Activated naive CD8-positive, alpha-beta T cell treated with anti-CD3 and anti-CD28 coated beads, Interleukin-2, amount 50 U/mL, for 24 hours (primary cell): Measurements from ENCODE around the gene DAB2IP.
"Not testable (repeated sequence)": the region's sequence is repeated elsewhere in the genome, so short reads cannot be mapped to it uniquely, and the experiment has no call there.

Source experiments
- ATAC-seq: fragments of 150-1000 bp; cut with Tn5 transposase; one replicate; pipeline ENCODE4 v1.10.0; 2021
- DNase-seq: peaks from one replicate; pipeline ENCODE4 v3.0.0; 2021
- H3K27ac Mint-ChIP-seq: one replicate; pipeline ENCODE4 v1.8.0; 2021; ENCODE audit warnings: mild to moderate bottlenecking, mixed read lengths
- H3K27me3 Mint-ChIP-seq: one replicate; pipeline ENCODE4 v1.8.0; 2021; ENCODE audit warnings: mixed read lengths
- H3K36me3 Mint-ChIP-seq: one replicate; pipeline ENCODE4 v1.8.0; 2021; ENCODE audit warnings: low read depth, mixed read lengths
- H3K4me1 Mint-ChIP-seq: one replicate; pipeline ENCODE4 v1.8.0; 2021; ENCODE audit warnings: mixed read lengths
- H3K4me3 Mint-ChIP-seq: one replicate; pipeline ENCODE4 v1.8.0; 2021; ENCODE audit warnings: mild to moderate bottlenecking, moderate library complexity, mixed read lengths
- H3K9me3 Mint-ChIP-seq: one replicate; pipeline ENCODE4 v1.8.0; 2021; ENCODE audit warnings: mixed read lengths

DAB2IP gene

GRCh38 chr9:121786543-121786948 lies 135.1 kb downstream of the DAB2IP start:
- H3K36me3 Mint-ChIP-seq: no peaks in the 10 kb centered on the region
- ATAC-seq (no peak), DNase-seq (no peak)
- peaks cover 1% of the 10 kb centered on the region for H3K4me1 Mint-ChIP-seq
- H3K27me3 Mint-ChIP-seq: peaks cover 8% of the 10 kb centered on the region
- no peak overlapping the region for H3K4me3 Mint-ChIP-seq
- no peak overlapping the region for H3K27ac Mint-ChIP-seq
- no peaks in the 10 kb centered on the region for H3K9me3 Mint-ChIP-seq

GRCh38 chr9:121786998-121787422 lies 135.6 kb downstream of the DAB2IP start:
- no peak overlapping the region for H3K4me3 Mint-ChIP-seq
- H3K27me3 Mint-ChIP-seq: peaks cover 8% of the 10 kb centered on the region

GRCh38 chr9:121788686-121789366 lies 137.4 kb downstream of the DAB2IP start:
- no peak overlapping the region for H3K27ac Mint-ChIP-seq
- no peaks in the 10 kb centered on the region for H3K9me3 Mint-ChIP-seq
- peaks cover 1% of the 10 kb centered on the region for H3K4me1 Mint-ChIP-seq
- no peak overlapping the region for H3K4me3 Mint-ChIP-seq
- peaks cover 8% of the 10 kb centered on the region for H3K27me3 Mint-ChIP-seq
- H3K36me3 Mint-ChIP-seq: no peaks in the 10 kb centered on the region
- no peak for ATAC-seq
- no peak for DNase-seq

More at GRCh38 chr9:121786998-121787422, 135.6 kb downstream of the DAB2IP start:
- DNase-seq (no peak), ATAC-seq (no peak)
- Mint-ChIP-seq H3K9me3 (no peaks in the 10 kb centered on the region), H3K4me1 (peaks cover 1% of the 10 kb centered on the region), H3K36me3 (no peaks in the 10 kb centered on the region), H3K27ac (no peak overlapping the region)

- ATAC-seq: no peak
- peaks cover 8% of the 10 kb centered on the region for H3K27me3 Mint-ChIP-seq
- no peak overlapping the region for H3K27ac Mint-ChIP-seq
- DNase-seq: no peak
- no peak overlapping the region for H3K4me3 Mint-ChIP-seq
- no peaks in the 10 kb centered on the region for H3K4me1 Mint-ChIP-seq
- H3K9me3 Mint-ChIP-seq: no peaks in the 10 kb centered on the region
- H3K36me3 Mint-ChIP-seq: no peaks in the 10 kb centered on the region
These were observed 139.4 kb downstream of the DAB2IP start for GRCh38 chr9:121790841-121791240.

- H3K9me3 Mint-ChIP-seq, H3K4me3 Mint-ChIP-seq, H3K27me3 Mint-ChIP-seq, H3K36me3 Mint-ChIP-seq, DNase-seq, H3K4me1 Mint-ChIP-seq, H3K27ac Mint-ChIP-seq, ATAC-seq: not testable (repeated sequence)
These were observed 141.0 kb downstream of the DAB2IP start for GRCh38 chr9:121792476-121792875.

GRCh38 chr9:121794334-121794733 lies 142.9 kb downstream of the DAB2IP start:
- not testable (repeated sequence) for H3K36me3 Mint-ChIP-seq, H3K4me1 Mint-ChIP-seq, ATAC-seq, H3K9me3 Mint-ChIP-seq, H3K27ac Mint-ChIP-seq, H3K4me3 Mint-ChIP-seq, H3K27me3 Mint-ChIP-seq, DNase-seq

GRCh38 chr9:121797081-121797480 lies 145.6 kb downstream of the DAB2IP start:
- H3K27ac Mint-ChIP-seq: no peak overlapping the region
- H3K9me3 Mint-ChIP-seq: no peaks in the 10 kb centered on the region
- H3K4me3 Mint-ChIP-seq: no peak overlapping the region
- no peaks in the 10 kb centered on the region for H3K4me1 Mint-ChIP-seq
- DNase-seq: no peak
- H3K36me3 Mint-ChIP-seq: no peaks in the 10 kb centered on the region
- H3K27me3 Mint-ChIP-seq: peaks cover 8% of the 10 kb centered on the region
- ATAC-seq: no peak

GRCh38 chr9:121798941-121799340 lies 147.5 kb downstream of the DAB2IP start:
- no peak for DNase-seq
- Mint-ChIP-seq H3K36me3 (no peaks in the 10 kb centered on the region), H3K9me3 (peaks cover under 1% of the 10 kb centered on the region), H3K4me3 (no peak overlapping the region), H3K27me3 (peaks cover 9% of the 10 kb centered on the region), H3K4me1 (no peaks in the 10 kb centered on the region), H3K27ac (no peak overlapping the region)
- ATAC-seq: no peak

GRCh38 chr9:121800376-121800775 lies 148.9 kb downstream of the DAB2IP start:
- peaks cover 1% of the 10 kb centered on the region for H3K36me3 Mint-ChIP-seq
- H3K4me3 Mint-ChIP-seq: no peak overlapping the region
- H3K9me3 Mint-ChIP-seq: peaks cover 11% of the 10 kb centered on the region
- ATAC-seq (no peak), DNase-seq (no peak)
- no peak overlapping the region for H3K27ac Mint-ChIP-seq
- peaks cover 9% of the 10 kb centered on the region for H3K27me3 Mint-ChIP-seq
- H3K4me1 Mint-ChIP-seq: no peaks in the 10 kb centered on the region

- H3K4me1 Mint-ChIP-seq: no peaks in the 10 kb centered on the region
- peaks cover 9% of the 10 kb centered on the region for H3K27me3 Mint-ChIP-seq
- H3K9me3 Mint-ChIP-seq: peaks cover 11% of the 10 kb centered on the region
- DNase-seq (no peak), ATAC-seq (no peak)
- no peak overlapping the region for H3K27ac Mint-ChIP-seq
- peaks cover 1% of the 10 kb centered on the region for H3K36me3 Mint-ChIP-seq
- no peak overlapping the region for H3K4me3 Mint-ChIP-seq
These were observed 150.1 kb downstream of the DAB2IP start for GRCh38 chr9:121801579-121801978.

- Mint-ChIP-seq H3K27ac (no peak overlapping the region), H3K4me3 (no peak overlapping the region), H3K36me3 (peaks cover 1% of the 10 kb centered on the region), H3K4me1 (no peaks in the 10 kb centered on the region), H3K9me3 (peaks cover 11% of the 10 kb centered on the region), H3K27me3 (peaks cover 9% of the 10 kb centered on the region)
- no peak for DNase-seq
- ATAC-seq: no peak
These were observed 151.3 kb downstream of the DAB2IP start for GRCh38 chr9:121802753-121803152.

GRCh38 chr9:121807069-121807822 lies 155.8 kb downstream of the DAB2IP start:
- H3K27ac Mint-ChIP-seq: no peak overlapping the region
- H3K36me3 Mint-ChIP-seq: peaks cover 1% of the 10 kb centered on the region
- H3K4me1 Mint-ChIP-seq: no peaks in the 10 kb centered on the region
- H3K4me3 Mint-ChIP-seq: no peak overlapping the region
- DNase-seq (no peak), ATAC-seq (no peak)
- no peaks in the 10 kb centered on the region for H3K27me3 Mint-ChIP-seq
- H3K9me3 Mint-ChIP-seq: peaks cover 11% of the 10 kb centered on the region

GRCh38 chr9:121807823-121808278 lies 156.4 kb downstream of the DAB2IP start:
- no peak for DNase-seq
- no peaks in the 10 kb centered on the region for H3K4me1 Mint-ChIP-seq
- H3K27me3 Mint-ChIP-seq: no peaks in the 10 kb centered on the region
- H3K4me3 Mint-ChIP-seq: no peak overlapping the region
- H3K9me3 Mint-ChIP-seq: peaks cover 11% of the 10 kb centered on the region
- no peak for ATAC-seq
- H3K36me3 Mint-ChIP-seq: peaks cover 1% of the 10 kb centered on the region
- H3K27ac Mint-ChIP-seq: no peak overlapping the region

- Mint-ChIP-seq H3K36me3 (peaks cover 1% of the 10 kb centered on the region), H3K27ac (no peak overlapping the region), H3K9me3 (peaks cover 11% of the 10 kb centered on the region), H3K27me3 (no peaks in the 10 kb centered on the region), H3K4me3 (no peak overlapping the region), H3K4me1 (no peaks in the 10 kb centered on the region)
- ATAC-seq (no peak), DNase-seq (no peak)
These were observed 157.3 kb downstream of the DAB2IP start for GRCh38 chr9:121808781-121809180.

GRCh38 chr9:121809356-121810050 lies 158.1 kb downstream of the DAB2IP start:
- Mint-ChIP-seq H3K36me3 (no peaks in the 10 kb centered on the region), H3K27me3 (no peaks in the 10 kb centered on the region), H3K27ac (no peak overlapping the region), H3K4me1 (no peaks in the 10 kb centered on the region), H3K4me3 (no peak overlapping the region), H3K9me3 (peaks cover 5% of the 10 kb centered on the region)
- no peak for ATAC-seq
- no peak for DNase-seq
